T47D (cell line): ENCODE results near the gene KRT33B.
"Not testable (repeated sequence)": the region's sequence is repeated elsewhere in the genome, so short reads cannot be mapped to it uniquely, and the experiment has no call there.

ENCODE experiments used
- DNase-seq, 2 experiments: peaks; one replicate each; pipeline versions ENCODE4 v3.0.0 to v3.0.0-alpha.2; 2011 to 2012; ENCODE audit warnings: low read depth in 1 of 2, low spot score in 1 of 2
- JUND ChIP-seq: IDR thresholded peaks from 2 replicates; pipeline ENCODE4 v1.6.1; 2012; ENCODE audit warnings: low read depth
- in situ Hi-C: cut with HindIII; loops from 2 replicates; pipeline ENCODE4 v1.10.0; 2016; ENCODE audit warnings: low sequenced_read_pairs, low pct_unique_long_range_greater_than_20kb

Gene KRT33B

DNA sequence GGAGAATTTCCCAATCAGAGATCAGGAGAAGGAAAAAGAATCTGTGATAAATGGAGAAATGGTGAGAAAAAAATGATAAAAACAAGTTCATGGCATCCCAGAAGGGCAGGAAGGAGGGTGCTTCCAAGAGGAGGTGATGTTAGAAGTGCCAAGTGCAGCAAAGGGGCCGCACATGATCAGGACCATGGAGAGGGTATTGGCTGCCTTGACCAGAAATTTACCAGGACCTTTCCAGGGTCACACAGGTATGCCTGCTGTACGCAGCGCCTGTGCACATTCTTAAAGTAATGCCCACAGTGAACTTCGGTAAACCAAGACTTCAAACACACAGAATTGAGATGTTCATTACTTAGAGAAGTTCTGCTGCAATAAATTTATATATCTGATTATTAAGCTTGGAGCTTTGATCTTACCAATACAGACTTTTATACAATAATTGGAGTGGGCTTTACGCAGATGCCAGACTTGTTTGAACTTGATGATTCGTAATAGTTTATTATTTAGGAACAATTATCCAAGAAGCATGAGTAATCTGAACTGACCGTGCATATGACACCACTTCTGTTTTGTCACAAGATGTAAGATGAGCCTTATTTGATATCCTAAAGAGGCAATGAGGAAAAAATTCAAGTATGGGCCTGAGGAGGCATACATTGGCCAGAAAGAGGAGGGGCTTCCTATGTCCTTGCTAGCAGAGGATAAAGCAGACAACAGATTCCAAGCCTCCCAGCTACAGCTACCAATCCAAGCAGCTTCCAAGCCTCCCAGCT is 16.8 kb downstream of the KRT33B start:
- in situ Hi-C loops, result no loop called here
- TF ChIP-seq JUND, result no peak
- peak in 1 of 2 experiments; percentile 57 for DNase-seq

DNA sequence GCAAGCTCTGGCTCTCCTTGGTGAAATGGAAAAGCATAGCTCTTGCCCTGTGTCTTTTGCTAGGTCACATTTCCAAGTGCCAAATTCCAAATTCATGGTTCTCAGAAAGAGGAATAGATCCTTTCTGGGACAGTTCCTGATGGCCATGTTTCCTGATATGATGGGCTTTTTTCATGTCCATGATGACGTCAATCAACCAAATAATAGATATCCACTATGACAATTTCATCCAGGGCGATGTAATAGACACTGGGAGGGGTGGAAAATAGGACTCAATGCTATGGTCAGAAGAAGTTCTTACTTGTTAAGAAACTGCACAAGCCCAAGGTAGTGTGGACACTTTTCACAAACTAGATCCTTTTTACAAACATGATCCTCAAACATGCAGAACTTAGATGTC is 18.4 kb downstream of the KRT33B start:
- in situ Hi-C loops, result no loop called here
- no peak for DNase-seq
- no peak for TF ChIP-seq JUND

DNA sequence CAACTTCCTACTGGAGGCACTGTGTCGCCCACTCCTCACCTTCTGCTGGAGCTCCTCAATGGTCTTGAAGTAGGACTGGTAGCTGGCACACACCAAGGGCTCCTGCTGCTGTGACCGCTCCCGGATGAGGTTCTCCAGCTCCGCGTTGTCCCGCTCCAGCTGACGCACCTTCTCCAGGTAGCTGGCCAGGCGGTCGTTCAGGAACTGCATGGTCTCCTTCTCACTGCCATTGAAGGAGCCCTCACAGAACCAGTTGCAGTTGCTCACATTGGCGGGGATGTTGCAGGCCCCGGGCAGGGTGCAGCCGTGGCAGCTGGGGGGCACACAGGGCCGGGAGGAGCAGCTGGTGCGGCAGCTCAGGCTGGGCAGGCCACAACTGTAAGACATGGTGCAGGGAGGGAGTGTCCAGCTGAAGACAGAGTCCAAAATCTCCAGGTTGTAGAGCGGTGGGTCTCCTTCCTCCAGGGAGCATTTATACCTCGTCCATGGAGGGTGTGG is 19.2 kb downstream of the KRT33B start, which contains the start of gene KRT33A:
TSS of gene KRT33A (minus strand) at position 448 of the 498 bp plus-strand sequence. CDS start at position 387, 61 bp downstream.
- DNase-seq, in situ Hi-C loops: not testable (repeated sequence)

DNA sequence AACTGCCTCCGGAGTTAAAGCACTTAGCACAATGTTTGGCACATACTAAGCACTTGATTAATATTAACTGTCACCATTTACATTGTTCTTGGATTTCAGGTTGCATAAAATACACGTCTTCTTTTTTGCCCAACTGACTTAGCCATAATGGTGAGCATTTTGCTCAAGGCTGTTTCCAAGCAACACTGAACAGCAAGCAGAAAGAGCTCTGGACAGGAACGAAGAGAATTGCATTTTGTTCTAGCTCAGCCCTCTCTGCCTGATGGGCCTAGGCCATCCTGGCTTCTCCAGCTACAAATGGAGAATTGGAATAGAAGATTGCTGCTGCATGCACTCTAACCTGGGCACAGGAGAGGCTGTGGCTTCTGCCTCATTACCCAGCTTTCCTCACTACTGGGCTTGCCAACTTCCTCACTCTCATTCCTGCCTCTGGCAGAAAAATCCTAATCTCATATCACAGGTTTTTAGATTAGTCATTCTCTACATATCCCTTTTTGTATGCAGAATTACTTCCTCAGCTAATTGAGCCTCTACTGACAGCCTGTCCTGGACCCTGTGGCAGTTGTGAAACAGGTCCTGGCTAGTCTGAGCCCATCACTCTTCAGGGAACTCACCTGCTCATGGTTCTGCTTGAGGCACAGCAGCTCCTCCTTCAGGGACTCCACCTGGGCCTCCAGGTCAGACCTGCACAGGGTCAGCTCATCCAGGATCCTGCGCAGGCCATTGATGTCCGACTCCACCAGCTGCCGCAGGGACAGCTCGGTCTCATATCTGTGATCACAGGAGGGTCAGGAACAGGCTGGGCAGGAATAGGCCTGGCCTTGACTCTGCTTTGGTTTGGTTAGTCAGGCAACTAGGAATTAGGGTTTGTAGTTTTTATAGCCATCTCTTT is 21.5 kb downstream of the KRT33B start:
- in situ Hi-C loops, result no loop called here
- DNase-seq, result peak in 1 of 2 experiments; percentile 61
- TF ChIP-seq JUND, result no peak

DNA sequence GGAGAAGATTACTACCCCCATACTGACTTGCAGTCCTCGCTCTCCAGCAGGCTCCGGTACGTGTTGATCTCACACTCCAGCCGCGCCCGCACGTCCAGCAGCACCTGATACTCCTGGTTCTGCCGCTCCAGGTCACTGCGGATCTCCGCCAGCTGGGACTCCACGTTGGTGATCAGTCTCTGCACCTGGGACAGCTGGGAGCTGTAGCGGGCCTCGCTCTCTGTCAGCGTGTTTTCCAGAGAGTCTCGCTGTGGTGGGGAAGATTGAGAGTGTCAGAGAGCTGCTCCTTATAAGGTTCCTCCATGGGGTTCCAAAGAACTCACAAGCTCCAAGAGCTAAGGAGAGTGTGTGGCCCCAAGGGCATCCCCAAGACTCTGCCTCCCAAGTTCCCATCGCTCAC is 23.2 kb downstream of the KRT33B start:
- DNase-seq, in situ Hi-C loops: not testable (repeated sequence)

DNA sequence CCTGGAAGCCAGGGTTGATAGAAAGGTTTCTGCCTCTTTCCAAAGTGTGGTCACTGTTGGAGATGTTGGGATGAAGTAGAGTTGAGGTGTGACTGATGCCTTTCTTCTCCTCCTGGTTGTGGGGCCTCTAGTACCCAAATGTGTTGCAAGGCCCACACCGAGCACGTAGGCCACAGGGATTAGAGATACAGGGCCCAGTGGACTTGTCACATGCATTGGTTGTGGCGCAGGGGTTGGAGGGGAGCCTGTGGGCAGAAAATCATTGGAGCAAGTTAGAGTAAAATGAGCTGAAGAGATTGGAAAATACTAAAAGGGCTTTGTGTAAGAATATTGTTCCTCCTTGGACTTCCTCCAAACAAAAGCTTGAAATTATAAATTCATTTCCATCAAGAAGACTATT is 23.6 kb downstream of the KRT33B start:
- no peak for TF ChIP-seq JUND
- in situ Hi-C loops, result no loop called here
- DNase-seq, result no peak

DNA sequence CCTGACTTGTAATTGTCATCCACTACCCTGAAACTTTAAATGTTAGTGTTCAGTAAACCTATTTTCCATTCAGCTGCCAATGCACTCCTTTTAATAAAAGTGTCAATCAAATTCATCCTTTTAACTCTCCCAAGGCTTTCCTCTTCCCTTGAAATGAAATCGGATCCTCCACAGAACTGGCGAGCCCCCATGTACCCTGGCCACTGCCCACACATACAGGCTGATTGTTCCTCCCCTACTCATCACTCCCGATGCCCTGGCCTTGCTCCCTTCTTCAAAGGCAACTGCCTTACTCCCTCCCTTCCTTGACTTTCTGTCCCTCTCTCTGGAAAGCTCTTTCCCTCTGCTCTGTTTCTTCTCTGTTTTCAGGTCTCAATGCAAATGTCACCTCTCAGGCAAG is 26.6 kb downstream of the KRT33B start:
- in situ Hi-C loops, result no loop called here
- no peak for TF ChIP-seq JUND
- DNase-seq, result no peak

DNA sequence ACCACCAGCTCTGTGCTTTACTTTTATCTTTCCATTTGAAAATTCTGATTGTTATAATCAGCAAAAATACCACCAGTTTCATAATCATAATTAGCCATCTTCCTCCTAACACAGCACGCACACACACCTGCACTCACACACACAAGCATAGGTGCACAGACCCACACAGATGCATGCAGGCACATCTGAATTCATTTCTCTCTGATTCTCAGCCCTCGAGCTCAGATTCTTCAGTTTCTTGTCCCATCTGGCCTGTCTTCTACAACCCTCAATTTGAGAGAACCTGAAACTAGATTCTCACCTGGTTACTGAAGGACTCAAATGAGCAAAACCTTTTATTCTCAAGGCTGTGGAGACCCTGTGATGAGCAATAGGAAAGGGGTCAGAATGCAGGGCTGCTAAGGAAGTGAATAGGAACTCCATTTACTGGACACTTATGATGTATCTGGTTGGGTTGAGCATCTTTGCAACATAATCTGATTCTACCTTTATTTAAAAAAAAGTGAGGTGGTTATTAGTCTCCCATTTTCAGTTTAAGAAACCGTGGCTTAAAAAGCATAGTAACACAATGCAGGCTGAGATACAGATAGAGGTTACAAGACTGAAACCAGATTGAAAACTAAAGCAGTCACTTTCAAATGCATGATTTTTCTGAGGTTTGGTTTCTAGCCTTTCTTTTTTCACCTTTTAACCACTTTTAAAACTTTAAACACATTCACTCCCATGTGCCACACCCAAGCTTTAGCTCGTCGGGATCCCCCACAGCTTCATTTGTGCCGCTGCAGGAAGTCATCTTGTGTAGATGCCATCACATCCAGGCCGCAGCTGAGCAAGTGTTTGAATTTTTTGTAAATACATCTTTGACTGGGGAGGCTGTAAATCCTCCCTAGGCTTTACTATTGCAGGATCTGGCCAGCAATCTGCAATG is 28.4 kb downstream of the KRT33B start:
- DNase-seq, result peak in 1 of 2 experiments; percentile 46
- TF ChIP-seq JUND, result no peak
- in situ Hi-C loops, result no loop called here

DNA sequence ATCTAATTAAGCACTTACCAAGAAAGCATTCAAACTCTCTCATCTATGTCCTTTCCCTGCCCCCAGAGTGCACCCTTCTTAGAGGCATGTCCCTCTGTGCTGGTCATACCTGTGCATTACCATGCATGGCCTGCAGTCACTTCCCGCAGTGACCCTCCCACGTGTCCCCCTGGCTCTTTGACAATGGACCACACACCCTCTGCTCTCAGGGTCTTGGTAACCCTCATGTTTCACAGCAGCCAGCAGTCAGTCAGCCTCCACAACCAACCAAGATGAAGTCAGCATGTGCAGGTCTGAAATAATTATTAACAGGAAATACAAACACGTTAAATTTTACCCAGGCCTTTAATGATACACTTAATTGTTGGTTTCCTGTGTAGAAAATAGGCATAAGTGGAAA is 29.1 kb downstream of the KRT33B start:
- peak in 1 of 2 experiments; percentile 36 for DNase-seq
- TF ChIP-seq JUND, result no peak
- in situ Hi-C loops, result no loop called here

DNA sequence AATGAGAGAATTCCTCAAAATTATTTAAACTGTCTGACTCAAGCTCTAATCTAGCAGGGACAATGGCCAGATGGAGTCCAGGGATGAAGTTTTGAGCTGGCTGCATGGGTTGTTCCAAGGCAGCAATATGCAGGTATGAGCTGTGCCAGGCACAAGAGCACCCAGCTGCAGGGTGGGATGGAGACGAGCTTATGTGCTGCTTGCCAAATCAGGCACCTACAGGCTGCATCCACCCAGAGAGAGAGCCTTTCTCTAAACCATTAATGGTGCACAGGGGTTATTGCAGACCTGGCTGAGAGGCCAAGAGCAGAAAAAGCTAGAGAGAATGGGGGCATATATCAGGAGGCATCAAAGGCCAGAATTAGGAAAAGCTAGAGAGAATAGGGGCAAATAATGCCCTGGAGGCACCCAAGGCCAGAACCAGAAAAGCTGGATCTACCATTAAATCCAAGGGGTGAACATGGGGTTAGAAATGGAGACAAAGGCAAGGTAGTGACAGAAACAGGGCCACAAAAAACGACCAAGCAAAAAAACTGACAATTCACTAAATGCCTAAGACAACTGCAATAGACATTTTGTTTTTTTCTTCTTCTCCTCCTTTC is 29.9 kb downstream of the KRT33B start:
- in situ Hi-C loops, result no loop called here
- peak in 1 of 2 experiments; percentile 69 for DNase-seq
- no peak for TF ChIP-seq JUND

DNA sequence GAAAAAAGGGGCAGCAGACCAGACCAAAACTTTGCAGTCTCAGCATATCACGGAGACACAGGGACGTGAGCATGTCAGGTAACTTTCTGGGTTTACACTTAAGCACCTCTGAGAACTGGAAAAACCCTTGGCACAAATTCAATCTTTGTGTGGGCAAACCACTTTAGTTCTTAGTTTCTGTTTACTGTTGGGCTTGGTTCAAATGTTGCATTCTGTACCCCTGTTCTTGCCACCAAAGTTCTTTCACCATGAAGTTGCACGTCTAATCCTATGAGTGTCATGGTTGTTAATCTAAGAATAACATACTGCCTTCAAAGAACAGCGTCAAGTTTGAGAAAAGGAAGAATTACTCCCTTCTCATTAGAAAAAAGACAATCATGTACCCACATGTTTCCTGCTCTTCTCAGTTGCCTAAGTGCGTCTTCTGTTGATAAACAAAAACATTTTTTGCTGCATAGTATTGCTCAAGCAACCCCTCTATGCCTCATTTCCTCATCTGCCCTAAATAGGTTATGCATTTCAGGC is 30.6 kb downstream of the KRT33B start:
- TF ChIP-seq JUND, result no peak
- in situ Hi-C loops, result no loop called here
- DNase-seq, result peak in 1 of 2 experiments; percentile 88
